ENCODE data around the gene SYTL3. TPM values are rescaled to one million over a fixed set of nuclear protein-coding genes. Genes with fewer than 3 reads are reported as not detected.

Gene SYTL3
- total RNA-seq, 2 donors from 2014 or later: 4.2 to 5.6 TPM

DNA sequence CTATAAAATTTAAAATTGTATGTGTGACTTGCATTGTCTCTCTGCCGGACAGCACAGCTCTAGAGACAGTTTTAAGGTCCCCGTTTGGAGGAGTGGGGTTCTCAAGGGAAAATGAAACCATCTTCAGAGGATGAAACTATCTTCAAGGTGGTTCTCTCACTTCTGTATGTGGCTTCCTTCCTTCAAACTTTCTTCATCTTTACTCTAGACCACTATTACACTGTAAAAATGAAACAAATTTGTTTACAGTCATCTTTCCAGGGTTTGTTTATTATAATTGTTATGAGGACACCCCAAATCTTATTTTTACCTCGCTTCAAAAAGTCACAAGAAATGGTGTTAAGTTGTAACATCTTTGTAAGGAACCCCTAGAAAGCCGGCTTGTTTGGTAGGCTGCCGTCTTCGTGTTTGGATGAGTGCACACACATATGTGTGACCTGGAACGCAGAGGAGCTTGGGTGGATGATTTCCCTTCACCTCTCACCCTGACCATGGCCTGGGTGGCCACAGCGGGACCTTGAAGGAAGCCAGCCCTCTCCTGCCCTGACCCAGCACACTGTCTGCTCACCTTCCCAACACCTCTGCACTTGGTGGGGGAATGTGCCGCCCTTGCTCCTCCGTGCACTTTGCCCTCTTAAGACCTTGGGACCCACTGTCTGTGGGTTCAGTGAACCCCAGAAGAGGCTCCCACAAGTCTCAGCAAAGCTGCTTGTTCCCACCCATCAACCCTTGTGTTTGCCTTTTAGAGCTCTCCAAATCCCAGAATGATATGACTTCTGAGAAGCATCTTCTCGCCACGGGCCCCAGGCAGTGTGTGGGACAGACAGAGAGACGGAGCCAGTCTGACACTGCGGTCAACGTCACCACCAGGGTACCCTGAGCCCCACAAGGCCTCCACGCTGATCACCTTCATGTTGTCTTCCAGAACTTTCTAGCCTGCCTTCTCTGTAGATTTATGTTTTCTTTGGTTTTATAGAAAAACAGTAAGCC lies 67.8 kb downstream of the SYTL3 start:
- TF ChIP-seq, protein P1, sequence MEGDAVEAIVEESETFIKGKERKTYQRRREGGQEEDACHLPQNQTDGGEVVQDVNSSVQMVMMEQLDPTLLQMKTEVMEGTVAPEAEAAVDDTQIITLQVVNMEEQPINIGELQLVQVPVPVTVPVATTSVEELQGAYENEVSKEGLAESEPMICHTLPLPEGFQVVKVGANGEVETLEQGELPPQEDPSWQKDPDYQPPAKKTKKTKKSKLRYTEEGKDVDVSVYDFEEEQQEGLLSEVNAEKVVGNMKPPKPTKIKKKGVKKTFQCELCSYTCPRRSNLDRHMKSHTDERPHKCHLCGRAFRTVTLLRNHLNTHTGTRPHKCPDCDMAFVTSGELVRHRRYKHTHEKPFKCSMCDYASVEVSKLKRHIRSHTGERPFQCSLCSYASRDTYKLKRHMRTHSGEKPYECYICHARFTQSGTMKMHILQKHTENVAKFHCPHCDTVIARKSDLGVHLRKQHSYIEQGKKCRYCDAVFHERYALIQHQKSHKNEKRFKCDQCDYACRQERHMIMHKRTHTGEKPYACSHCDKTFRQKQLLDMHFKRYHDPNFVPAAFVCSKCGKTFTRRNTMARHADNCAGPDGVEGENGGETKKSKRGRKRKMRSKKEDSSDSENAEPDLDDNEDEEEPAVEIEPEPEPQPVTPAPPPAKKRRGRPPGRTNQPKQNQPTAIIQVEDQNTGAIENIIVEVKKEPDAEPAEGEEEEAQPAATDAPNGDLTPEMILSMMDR (IDR thresholded peaks at IDR 0.05): no peak
- DNase-seq (ENCODE audit: low spot score): no peak
- no peak overlapping the region for H3K4me3 ChIP-seq
- peaks cover 0 to 28% of the 10 kb centered on the region in 2 donors for H3K4me1 ChIP-seq
- no peaks in the 10 kb centered on the region for H3K36me3 ChIP-seq
- peak overlapping the region in 1 of 2 donors; percentile 48 for H3K27ac ChIP-seq
- H3K9me3 ChIP-seq: no peaks in the 10 kb centered on the region
- H3K27me3 ChIP-seq: no peaks in the 10 kb centered on the region

DNA sequence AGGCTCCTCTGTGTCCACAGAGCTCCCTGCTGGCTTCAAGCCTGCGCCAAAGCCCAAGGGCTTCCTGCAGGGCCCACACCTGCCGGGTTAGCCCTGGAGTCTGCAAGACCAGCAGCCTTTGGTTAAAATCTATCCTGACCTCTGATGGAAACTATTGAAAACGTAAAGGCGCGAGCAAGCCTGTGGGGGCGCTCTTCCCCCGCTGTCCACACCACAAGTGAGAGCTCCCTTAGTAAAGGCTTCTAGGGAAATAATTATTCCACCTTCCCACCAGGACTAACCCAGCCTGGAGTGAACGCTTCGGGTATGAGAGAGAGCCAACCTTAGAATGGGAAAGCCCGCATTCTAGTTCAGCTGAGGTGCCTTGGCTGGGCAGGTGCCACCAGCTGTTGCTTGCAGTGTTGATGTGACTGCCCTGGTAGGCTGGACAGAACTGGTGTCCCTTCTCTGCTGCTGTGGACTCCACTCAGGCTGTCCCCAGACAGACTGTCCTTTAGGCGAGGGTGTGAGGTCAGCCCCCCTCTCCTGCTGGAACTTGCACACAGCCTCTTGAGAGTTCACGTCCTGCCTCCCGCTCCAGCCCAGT lies 68.7 kb downstream of the SYTL3 start:
- DNase-seq (ENCODE audit: low spot score): no peak
- H3K27me3 ChIP-seq: no peaks in the 10 kb centered on the region
- H3K4me1 ChIP-seq: peaks cover 0 to 28% of the 10 kb centered on the region in 2 donors
- H3K27ac ChIP-seq: peak overlapping the region; percentile 4 to 48
- no peaks in the 10 kb centered on the region for H3K9me3 ChIP-seq
- no peak overlapping the region for H3K4me3 ChIP-seq
- no peaks in the 10 kb centered on the region for H3K36me3 ChIP-seq
- TF ChIP-seq, protein P1 (IDR thresholded peaks at IDR 0.05): peak; percentile 33 to 74

DNA sequence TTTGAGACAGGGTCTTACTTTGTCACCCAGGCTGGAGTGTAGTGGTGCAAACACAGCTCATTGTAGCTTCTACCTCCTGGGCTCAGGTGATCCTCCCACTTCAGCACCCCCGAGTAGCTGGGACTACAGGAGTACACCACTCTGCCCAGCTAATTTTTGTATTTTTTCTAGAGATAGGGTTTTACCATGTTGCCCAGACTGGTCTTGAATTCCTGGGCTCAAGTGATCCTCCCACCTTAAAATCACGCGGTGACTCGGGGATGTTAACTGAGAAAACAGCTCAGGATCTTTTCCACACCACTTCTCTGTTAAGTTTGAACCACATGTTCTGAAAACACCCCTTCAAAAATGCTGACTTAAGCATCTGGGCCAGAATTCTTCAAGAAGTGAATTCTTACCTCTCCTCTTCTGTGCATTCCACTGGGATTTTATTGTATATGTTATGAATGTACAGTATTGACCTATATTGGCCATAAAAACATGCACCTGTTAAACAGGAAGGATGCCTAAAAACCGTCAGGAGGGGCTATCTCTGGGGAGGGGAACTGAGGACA lies 72.4 kb downstream of the SYTL3 start:
- Histone ChIP-seq H3K27ac (no peak overlapping the region), H3K9me3 (no peaks in the 10 kb centered on the region), H3K4me1 (peaks cover 0 to 15% of the 10 kb centered on the region in 2 donors), H3K4me3 (no peak overlapping the region), H3K27me3 (no peaks in the 10 kb centered on the region), H3K36me3 (no peaks in the 10 kb centered on the region)
- no peak for DNase-seq (ENCODE audit: low spot score)
- TF ChIP-seq, protein P1 (IDR thresholded peaks at IDR 0.05): no peak

DNA sequence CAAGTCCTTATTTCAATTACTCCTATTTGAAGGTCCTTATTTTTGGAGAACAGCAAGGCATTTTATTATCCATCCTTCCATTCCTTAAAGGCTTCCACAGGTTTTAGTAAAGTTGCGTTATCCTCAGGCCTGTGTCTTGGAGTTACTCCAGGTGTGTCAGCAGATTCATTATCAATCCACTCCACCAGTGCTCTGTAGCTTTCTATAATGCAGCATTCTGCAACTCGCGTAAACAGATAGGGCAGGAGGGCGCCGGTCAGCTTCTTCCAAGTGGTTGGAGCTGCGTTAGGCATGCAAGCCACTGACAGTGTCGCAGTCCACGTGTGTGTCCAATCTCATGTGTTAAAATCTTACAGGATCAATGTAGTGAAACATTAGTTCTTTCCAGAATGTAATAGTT lies 75.8 kb downstream of the SYTL3 start:
- TF ChIP-seq, protein P1 (IDR thresholded peaks at IDR 0.05): no peak
- Histone ChIP-seq H3K4me1 (peaks cover 0 to 7% of the 10 kb centered on the region in 2 donors), H3K9me3 (no peaks in the 10 kb centered on the region), H3K4me3 (no peak overlapping the region), H3K36me3 (no peaks in the 10 kb centered on the region), H3K27me3 (no peaks in the 10 kb centered on the region), H3K27ac (no peak overlapping the region)
- DNase-seq (ENCODE audit: low spot score): no peak

DNA sequence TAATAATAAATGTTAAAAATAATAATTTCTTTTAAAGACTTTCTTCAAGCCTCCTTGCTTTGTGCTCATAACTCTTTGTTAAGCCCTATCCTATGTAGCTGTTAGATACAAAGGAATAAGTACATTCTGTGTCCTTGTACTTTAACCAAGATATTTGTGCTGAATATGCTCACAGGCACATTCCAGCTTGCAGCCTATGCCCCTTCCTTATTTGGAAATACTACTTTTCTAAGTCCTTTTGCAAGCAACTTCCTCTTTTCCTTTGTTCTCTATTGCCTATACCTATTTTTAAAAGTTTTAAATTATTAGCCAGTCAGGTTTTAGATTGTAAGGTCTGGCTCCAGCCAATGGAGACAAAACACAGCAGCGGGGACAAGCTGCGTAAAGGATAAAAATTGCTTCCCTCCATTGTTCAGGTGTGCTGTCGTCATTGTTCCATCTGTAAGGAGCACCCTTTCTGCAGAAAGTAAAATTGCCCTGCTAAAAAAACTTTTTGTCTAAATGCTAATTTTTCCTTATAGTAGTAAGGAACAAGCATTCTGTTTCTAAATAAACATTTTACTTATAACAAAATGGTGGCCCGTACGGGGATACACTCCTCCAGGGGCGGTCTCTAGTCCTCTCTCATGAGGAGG lies 80.2 kb downstream of the SYTL3 start:
- H3K27me3 ChIP-seq: no peaks in the 10 kb centered on the region
- TF ChIP-seq, protein P1 (IDR thresholded peaks at IDR 0.05): no peak

More for the DNA sequence above, 80.2 kb downstream of the SYTL3 start:
- Histone ChIP-seq H3K36me3 (no peaks in the 10 kb centered on the region), H3K4me3 (no peak overlapping the region), H3K4me1 (no peaks in the 10 kb centered on the region), H3K27ac (no peak overlapping the region), H3K9me3 (no peaks in the 10 kb centered on the region)
- DNase-seq (ENCODE audit: low spot score): no peak
